Epithelial cell of proximal tubule (primary cell): ENCODE results near the gene PUM2. TPM values are rescaled to one million over a fixed set of nuclear protein-coding genes. Genes with fewer than 3 reads are reported as not detected.
"Not testable (repeated sequence)": the region's sequence is repeated elsewhere in the genome, so short reads cannot be mapped to it uniquely, and the experiment has no call there.

Source experiments
- DNase-seq: peaks from one replicate; pipeline ENCODE4 v3.0.0-alpha.2; 2011; ENCODE audit warnings: low read depth
- H3K4me3 ChIP-seq: 2 replicates; pipeline ENCODE4 v1.5.1; 2011; ENCODE audit warnings: low read depth, mild to moderate bottlenecking, low read length
- total RNA-seq: library from RNA; depleted of rRNA; stranded (reverse); fragments of >200 nt; gene quantifications from 2 replicates; pipeline ENCODE4 v1.2.3, GENCODE V29; 2015
- TF ChIP-seq, protein P1 (sequence below): conservative IDR thresholded peaks from 2 replicates; pipeline ENCODE4 v1.5.1; 2012; ENCODE audit warnings: low read depth, mild to moderate bottlenecking, low read length

PUM2 gene
- total RNA-seq, 1 donor from 2014 or later: 14.9 TPM

- no peak overlapping the region for H3K4me3 ChIP-seq
- no peak for DNase-seq
- TF ChIP-seq, protein P1, sequence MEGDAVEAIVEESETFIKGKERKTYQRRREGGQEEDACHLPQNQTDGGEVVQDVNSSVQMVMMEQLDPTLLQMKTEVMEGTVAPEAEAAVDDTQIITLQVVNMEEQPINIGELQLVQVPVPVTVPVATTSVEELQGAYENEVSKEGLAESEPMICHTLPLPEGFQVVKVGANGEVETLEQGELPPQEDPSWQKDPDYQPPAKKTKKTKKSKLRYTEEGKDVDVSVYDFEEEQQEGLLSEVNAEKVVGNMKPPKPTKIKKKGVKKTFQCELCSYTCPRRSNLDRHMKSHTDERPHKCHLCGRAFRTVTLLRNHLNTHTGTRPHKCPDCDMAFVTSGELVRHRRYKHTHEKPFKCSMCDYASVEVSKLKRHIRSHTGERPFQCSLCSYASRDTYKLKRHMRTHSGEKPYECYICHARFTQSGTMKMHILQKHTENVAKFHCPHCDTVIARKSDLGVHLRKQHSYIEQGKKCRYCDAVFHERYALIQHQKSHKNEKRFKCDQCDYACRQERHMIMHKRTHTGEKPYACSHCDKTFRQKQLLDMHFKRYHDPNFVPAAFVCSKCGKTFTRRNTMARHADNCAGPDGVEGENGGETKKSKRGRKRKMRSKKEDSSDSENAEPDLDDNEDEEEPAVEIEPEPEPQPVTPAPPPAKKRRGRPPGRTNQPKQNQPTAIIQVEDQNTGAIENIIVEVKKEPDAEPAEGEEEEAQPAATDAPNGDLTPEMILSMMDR: no peak
Measured at GRCh38 chr2:20368706-20369105, 18.1 kb upstream of the PUM2 start.

- not testable (repeated sequence) for H3K4me3 ChIP-seq, DNase-seq
Measured at GRCh38 chr2:20367929-20368328, 17.3 kb upstream of the PUM2 start.

- TF ChIP-seq, protein P1: no peak
- H3K4me3 ChIP-seq: no peak overlapping the region
- DNase-seq: no peak
Measured at GRCh38 chr2:20366672-20367116, 16.1 kb upstream of the PUM2 start.

GRCh38 chr2:20365249-20365817 lies 14.7 kb upstream of the PUM2 start:
- TF ChIP-seq, protein P1: no peak
- no peak overlapping the region for H3K4me3 ChIP-seq
- DNase-seq: no peak

- no peak overlapping the region for H3K4me3 ChIP-seq
- no peak for DNase-seq
- TF ChIP-seq, protein P1: no peak
Measured at GRCh38 chr2:20363578-20363977, 12.9 kb upstream of the PUM2 start.

DNA sequence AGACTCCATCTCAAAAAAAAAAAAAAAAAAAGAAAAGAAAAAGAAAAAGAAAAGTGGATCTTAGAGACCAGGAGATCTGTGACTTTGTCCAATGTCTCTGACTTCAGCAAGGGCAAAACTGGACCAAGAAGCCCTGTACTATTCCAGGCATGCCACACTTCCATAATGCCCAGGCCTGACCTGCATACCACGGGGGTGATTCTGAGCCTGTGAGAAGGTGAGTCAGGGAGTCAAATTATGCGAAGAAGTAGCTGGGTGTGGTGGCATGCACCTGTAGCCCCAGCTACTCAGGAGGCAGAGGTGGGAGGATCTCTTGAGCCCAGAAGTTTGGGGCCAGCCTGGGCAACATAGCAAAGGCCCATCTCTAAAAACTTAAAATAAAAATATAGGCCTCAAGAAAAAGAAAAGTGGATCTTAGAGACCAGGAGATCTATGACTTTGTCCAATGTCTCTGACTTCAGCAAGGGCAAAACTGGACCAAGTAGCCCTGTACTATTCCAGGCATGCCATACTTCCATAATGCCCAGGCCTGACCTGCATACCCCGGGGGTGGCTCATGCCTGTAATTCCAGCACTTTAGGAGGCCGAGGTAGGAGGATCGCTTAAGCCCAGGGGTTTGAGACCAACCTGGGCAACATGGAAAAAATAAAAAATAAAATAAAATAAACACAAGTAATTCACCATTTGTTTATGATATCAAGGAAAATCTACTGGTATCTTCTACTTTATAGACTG lies 12.2 kb upstream of the PUM2 start:
- no peak for DNase-seq
- no peak overlapping the region for H3K4me3 ChIP-seq
- TF ChIP-seq, protein P1: no peak

DNA sequence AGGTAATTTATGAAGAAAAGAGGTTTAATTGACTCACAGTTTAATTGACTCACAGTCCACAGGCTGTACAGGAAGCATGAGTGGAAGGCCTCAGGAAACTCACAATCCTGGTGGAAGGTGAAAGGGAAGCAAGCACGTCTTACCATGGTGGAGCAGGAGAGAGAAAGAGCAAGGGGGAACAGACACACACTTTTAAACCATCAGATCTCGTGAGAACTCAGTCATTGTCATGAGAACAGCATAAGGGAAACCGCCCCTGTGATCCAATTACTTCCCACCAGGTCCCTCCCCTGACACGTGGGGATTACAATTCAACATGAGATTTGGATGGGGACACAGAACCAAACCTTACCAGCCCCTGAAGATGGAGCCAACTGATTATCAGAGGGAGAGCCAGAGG lies 11.2 kb upstream of the PUM2 start:
- no peak for DNase-seq
- TF ChIP-seq, protein P1: no peak
- no peak overlapping the region for H3K4me3 ChIP-seq
